Caki2 (cell line): ENCODE measurements around the gene ANAPC1. TPM values are rescaled to one million over a fixed set of nuclear protein-coding genes. Genes with fewer than 3 reads are reported as not detected.
"Not testable (repeated sequence)": the region's sequence is repeated elsewhere in the genome, so short reads cannot be mapped to it uniquely, and the experiment has no call there.

ENCODE experiments used
- DNase-seq: peaks from one replicate; pipeline ENCODE4 v3.0.0-alpha.2; 2015; ENCODE audit warnings: low read depth
- in situ Hi-C: cut with HindIII; loops from 2 replicates; pipeline ENCODE4 v1.10.0; 2016; ENCODE audit warnings: low sequenced_read_pairs, low pct_unique_long_range_greater_than_20kb, mixed read lengths
- total RNA-seq: library from RNA; depleted of rRNA; stranded (reverse); fragments of >200 nt; shearing (Covaris generic); gene quantifications from 2 replicates; pipeline ENCODE4 v1.2.3, GENCODE V29; 2014; ENCODE audit warnings: low replicate concordance

The ANAPC1 gene
- total RNA-seq, 1 experiment from 2014 or later, result 48.3 TPM

- in situ Hi-C loops, DNase-seq: not testable (repeated sequence)
Observed at GRCh38 chr2:111839625-111840282, 44.2 kb downstream of the ANAPC1 start.

- DNase-seq, in situ Hi-C loops: not testable (repeated sequence)
Observed at GRCh38 chr2:111838992-111839391, 45.0 kb downstream of the ANAPC1 start.

- DNase-seq, in situ Hi-C loops: not testable (repeated sequence)
Observed at GRCh38 chr2:111834221-111834620, 49.8 kb downstream of the ANAPC1 start.

GRCh38 chr2:111830479-111830878 lies 53.5 kb downstream of the ANAPC1 start:
- in situ Hi-C loops, result not testable (repeated sequence)

GRCh38 chr2:111828217-111828766 lies 55.7 kb downstream of the ANAPC1 start:
- in situ Hi-C loops, DNase-seq: not testable (repeated sequence)

More at GRCh38 chr2:111830479-111830878, 53.5 kb downstream of the ANAPC1 start:
- DNase-seq, result not testable (repeated sequence)

GRCh38 chr2:111812970-111813622 lies 70.9 kb downstream of the ANAPC1 start:
- in situ Hi-C loops, DNase-seq: not testable (repeated sequence)

- in situ Hi-C loops, DNase-seq: not testable (repeated sequence)
Observed at GRCh38 chr2:111790633-111791032, 93.4 kb downstream of the ANAPC1 start.

- DNase-seq, in situ Hi-C loops: not testable (repeated sequence)
Observed at GRCh38 chr2:111784081-111784480, 99.9 kb downstream of the ANAPC1 start.

- in situ Hi-C loops, DNase-seq: not testable (repeated sequence)
Observed at GRCh38 chr2:111782195-111782594, 101.8 kb downstream of the ANAPC1 start.

GRCh38 chr2:111781443-111782094 lies 102.4 kb downstream of the ANAPC1 start:
- DNase-seq, in situ Hi-C loops: not testable (repeated sequence)

- in situ Hi-C loops, DNase-seq: not testable (repeated sequence)
Observed at GRCh38 chr2:111777155-111777554, 106.8 kb downstream of the ANAPC1 start.

- DNase-seq, in situ Hi-C loops: not testable (repeated sequence)
Observed at GRCh38 chr2:111776296-111776695, 107.7 kb downstream of the ANAPC1 start.

- DNase-seq, in situ Hi-C loops: not testable (repeated sequence)
Observed at GRCh38 chr2:111772180-111772579, 111.8 kb downstream of the ANAPC1 start.

GRCh38 chr2:111770916-111771658 lies 112.9 kb downstream of the ANAPC1 start:
- in situ Hi-C loops, result not testable (repeated sequence)

GRCh38 chr2:111768266-111769190 lies 115.5 kb downstream of the ANAPC1 start:
- DNase-seq, in situ Hi-C loops: not testable (repeated sequence)

More at GRCh38 chr2:111770916-111771658, 112.9 kb downstream of the ANAPC1 start:
- DNase-seq, result not testable (repeated sequence)

- DNase-seq, in situ Hi-C loops: not testable (repeated sequence)
Observed at GRCh38 chr2:111767087-111767486, 116.9 kb downstream of the ANAPC1 start.

GRCh38 chr2:111766295-111766694 lies 117.7 kb downstream of the ANAPC1 start:
- in situ Hi-C loops, DNase-seq: not testable (repeated sequence)
